Umbilical cord (tissue), 2 donors: ENCODE measurements around the gene RDM1. TPM values are rescaled to one million over a fixed set of nuclear protein-coding genes. Genes with fewer than 3 reads are reported as not detected.
A peak's percentile ranks its signal among the peaks of the same experiment; 100 is the strongest.

Experiments used
- DNase-seq: peaks from one replicate; pipeline ENCODE4 v3.0.0-alpha.2; 2015; ENCODE audit warnings: low spot score
- total RNA-seq: library from RNA; depleted of rRNA; stranded (reverse); fragments of >200 nt; gene quantifications from one replicate; pipeline ENCODE4 v1.2.3, GENCODE V29; 2014; ENCODE audit warnings: low replicate concordance; ENCODE audit not compliant: insufficient read depth

Gene RDM1
- total RNA-seq, 1 donor from 2014 or later: not detected

DNA sequence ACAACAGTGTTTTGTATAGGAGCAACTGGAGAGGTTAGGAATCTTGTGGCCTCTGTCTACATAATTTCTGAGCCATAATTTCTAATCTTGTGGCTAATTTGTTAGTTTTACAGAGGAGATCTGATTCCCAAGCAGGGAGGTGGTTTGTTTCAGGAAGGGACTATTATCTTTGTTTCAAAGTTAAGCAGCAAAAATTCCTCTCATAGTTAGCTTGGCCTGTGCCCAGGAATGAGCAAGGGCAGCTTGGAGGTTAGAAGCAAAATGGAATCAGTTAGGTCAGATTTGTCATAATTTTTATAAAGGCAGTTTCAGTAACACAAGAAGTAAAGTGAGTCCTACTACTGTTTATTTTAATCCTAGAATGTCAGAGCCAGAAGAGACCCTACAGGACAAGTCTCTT is 2.0 kb upstream of the RDM1 start:
- DNase-seq: peak; percentile 32

- DNase-seq: peak; percentile 68
These were observed 1.3 kb upstream of the RDM1 start for GRCh38 chr17:35931794-35932425.

DNA sequence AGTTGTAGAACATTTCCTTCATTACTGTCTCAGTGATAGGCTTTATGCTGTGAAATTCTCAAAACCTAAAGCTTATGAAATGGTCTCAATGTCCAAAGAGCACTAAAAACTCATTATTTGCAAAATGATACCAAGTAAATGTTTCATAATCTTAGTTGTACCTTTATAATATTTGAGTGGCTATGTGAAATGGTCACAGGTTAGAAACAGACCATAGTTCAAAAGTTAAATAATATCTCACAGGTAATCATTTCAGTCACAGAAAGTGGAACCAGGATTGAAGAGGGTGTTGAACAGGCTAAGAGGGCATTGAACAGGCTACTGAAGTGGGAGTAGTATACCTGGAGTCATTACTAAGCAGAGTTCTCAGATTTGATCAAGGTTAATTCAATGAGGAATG is 2.9 kb downstream of the RDM1 start:
- DNase-seq: no peak

DNA sequence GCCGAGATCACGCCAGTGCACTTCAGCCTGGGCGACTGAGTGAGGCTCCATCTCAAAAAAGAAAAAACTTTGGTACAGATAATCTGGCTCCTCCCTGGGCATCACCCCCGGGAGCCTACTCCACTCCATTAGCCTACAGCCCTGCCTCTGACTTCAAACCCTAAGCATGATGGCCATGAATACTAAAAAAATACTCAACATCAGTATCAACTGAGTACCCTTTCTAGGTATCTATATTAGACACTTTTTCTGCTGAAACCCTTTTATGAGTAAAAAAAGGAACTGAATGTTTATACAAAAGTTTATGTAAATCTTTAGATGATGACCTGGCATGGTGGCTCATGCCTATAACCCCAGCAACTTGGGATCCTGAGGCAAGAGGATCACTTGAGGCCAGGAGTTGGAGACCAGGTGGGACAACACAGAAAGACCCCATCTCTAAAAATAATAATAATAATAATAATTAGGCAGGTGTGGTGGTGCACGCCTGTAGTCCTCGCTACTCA is 6.9 kb downstream of the RDM1 start:
- DNase-seq: no peak

GRCh38 chr17:35920229-35920628 is 10.3 kb downstream of the RDM1 start:
- no peak for DNase-seq

GRCh38 chr17:35918665-35919064 is 11.9 kb downstream of the RDM1 start:
- DNase-seq: no peak

DNA sequence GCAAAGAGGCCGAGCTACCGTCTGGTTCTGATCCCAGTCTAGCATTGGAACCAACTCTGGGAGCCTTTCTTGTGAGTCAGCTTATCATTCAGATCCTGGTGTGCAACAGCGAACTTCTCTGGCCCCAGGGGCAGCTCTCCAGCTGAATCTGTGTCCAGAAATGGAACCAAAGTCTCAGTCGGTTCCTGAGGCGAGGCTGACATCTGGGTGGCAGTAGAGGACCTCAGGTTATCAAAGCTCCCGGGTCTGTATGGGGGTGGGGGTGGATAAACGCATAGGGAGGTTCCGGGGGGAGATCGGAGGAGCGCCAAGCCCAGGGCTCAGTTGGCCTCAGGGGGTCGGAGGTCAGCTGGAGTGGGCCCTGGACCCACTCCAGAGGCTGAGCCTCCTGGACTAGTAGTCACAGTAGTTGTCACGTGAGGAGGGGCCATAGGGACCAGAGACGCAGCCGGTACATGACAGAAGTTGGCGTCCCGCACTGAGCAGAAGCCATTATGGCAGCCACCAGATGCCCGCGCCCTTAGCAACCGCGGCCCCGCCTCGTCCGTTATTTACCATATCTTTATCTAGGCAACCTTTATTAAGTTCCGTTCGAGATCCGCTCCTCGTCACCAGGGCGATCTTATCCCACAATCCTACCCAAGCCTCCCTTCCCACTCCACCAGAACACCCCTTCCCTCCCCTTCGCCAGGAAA is 12.9 kb downstream of the RDM1 start:
- no peak for DNase-seq

GRCh38 chr17:35915153-35915964 is 15.2 kb downstream of the RDM1 start:
- DNase-seq: no peak

GRCh38 chr17:35914354-35914753 is 16.2 kb downstream of the RDM1 start:
- DNase-seq: no peak

- no peak for DNase-seq
These were observed 17.0 kb downstream of the RDM1 start for GRCh38 chr17:35913609-35914008.

- DNase-seq: no peak
These were observed 17.6 kb downstream of the RDM1 start for GRCh38 chr17:35912942-35913341.

GRCh38 chr17:35912339-35912912 is 18.1 kb downstream of the RDM1 start:
- no peak for DNase-seq

GRCh38 chr17:35909408-35909807 is 21.2 kb downstream of the RDM1 start:
- DNase-seq: no peak

DNA sequence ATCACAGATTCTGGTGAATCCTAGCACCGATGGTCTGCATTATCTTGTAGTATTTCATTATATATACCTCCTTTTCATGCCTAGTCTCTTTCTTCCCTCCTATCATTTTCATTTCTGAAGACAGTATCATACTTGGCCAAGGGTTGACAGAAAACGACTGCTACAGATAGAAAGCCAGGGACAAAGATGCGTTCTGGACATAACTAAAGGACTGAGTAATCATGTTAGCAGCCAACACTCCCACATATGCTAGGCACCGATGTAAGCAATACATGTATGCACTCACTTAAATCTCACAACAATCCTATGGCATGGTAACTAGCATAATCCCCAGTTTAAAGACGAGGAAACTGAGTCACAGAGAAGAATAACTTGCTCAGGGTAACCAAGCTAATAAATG is 22.9 kb downstream of the RDM1 start:
- DNase-seq: no peak

- no peak for DNase-seq
These were observed 23.5 kb downstream of the RDM1 start for GRCh38 chr17:35906926-35907637.

GRCh38 chr17:35906191-35906925 is 24.2 kb downstream of the RDM1 start:
- DNase-seq: peak; percentile 52

GRCh38 chr17:35903451-35903850 is 27.1 kb downstream of the RDM1 start:
- DNase-seq: no peak

- peak; percentile 81 for DNase-seq
These were observed 28.9 kb downstream of the RDM1 start for GRCh38 chr17:35901631-35902175.

GRCh38 chr17:35900708-35901480 is 29.7 kb downstream of the RDM1 start:
- DNase-seq: peak; percentile 73

DNA sequence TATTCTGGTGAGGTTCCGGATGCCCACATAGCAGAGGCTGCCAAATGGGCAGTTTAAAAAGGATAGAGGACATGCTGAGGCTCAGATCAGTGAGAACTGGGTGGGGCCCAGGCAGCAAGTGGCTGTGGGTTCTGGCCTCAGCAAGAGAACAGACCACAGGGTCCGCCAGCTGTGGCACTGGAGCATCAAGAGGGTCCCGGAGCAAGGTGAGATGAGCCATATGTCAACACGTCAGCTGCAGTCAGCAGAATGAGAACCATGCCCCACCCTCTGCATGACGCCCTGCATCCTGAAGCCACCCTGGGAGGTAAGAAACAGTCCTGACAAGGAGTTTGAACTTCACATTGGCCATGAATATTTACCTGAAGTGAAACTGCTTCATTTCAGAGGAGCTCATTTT is 30.3 kb downstream of the RDM1 start:
- no peak for DNase-seq
